ENCODE data around the gene SEZ6. TPM values are rescaled to one million over a fixed set of nuclear protein-coding genes. Genes with fewer than 3 reads are reported as not detected.

Gene SEZ6
- total RNA-seq, 1 donor from 2014 or later: 0.72 TPM

DNA sequence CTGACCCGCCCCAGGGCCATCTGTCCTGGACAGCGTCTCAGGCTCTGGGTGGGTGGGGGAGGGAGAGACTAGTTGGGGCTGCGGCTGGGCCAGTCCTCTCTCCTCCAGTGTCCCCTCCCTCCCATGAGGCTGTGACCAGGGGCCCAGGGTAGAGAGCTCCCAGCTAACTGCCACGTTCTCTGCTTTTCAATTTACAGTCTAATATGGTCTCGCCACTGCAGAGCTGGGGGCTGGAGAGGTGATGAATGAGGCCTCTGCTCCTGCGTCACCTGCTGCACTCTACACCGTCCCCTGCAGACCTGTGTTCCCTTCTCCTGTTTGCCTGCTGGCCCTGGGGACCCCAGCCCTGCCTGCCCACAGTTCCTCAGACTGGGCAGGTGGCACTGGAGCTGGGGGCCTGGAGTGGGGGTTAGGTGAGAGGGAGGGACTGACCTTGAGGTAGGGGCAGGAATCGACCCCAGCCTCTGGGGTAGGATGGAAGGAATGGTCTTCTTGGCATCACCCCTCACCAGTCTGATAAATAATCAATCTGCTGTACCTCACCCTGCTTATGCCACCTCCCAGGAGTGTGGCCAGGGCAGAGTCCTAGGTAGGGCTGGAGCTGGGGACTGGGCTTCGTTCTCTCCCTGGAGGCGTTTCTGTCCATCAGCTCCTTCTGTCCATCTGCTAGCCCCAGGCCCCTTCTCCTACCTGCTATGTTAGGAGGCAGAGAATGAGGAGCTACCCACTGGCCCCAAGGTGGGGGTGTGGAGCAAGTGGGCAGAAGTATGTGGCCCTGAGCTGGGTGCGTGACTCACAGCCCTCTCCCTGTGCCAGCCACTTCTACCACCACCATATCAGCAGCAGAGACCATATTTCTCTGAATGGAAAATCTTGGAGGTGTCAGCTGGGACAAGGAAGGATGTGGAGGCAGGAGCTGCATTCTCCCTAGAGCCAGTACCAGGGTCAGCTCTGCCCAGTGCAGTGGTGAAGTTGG is 12.9 kb downstream of the SEZ6 start:
- no peaks in the 10 kb centered on the region for H3K36me3 Mint-ChIP-seq (ENCODE audit: low read depth)
- no peak for DNase-seq (ENCODE audit: low read depth, low spot score)
- TF ChIP-seq CTCF (conservative IDR thresholded peaks at IDR 0.05): no peak
- H3K9me3 Mint-ChIP-seq: no peaks in the 10 kb centered on the region
- no peaks in the 10 kb centered on the region for H3K4me1 Mint-ChIP-seq
- H3K27ac Mint-ChIP-seq (ENCODE audit: unreplicated experiment): no peak overlapping the region
- H3K4me3 Mint-ChIP-seq: no peak overlapping the region
- peaks cover 11% of the 10 kb centered on the region for H3K27me3 Mint-ChIP-seq (ENCODE audit: low read depth)

GRCh38 chr17:28992185-28992584 is 13.6 kb downstream of the SEZ6 start:
- no peak for TF ChIP-seq CTCF (conservative IDR thresholded peaks at IDR 0.05)
- no peaks in the 10 kb centered on the region for H3K36me3 Mint-ChIP-seq (ENCODE audit: low read depth)
- no peak for DNase-seq (ENCODE audit: low read depth, low spot score)
- peaks cover 9% of the 10 kb centered on the region for H3K27me3 Mint-ChIP-seq (ENCODE audit: low read depth)
- no peak overlapping the region for H3K4me3 Mint-ChIP-seq
- H3K9me3 Mint-ChIP-seq: no peaks in the 10 kb centered on the region
- peak overlapping the region; percentile 19 for H3K27ac Mint-ChIP-seq (ENCODE audit: unreplicated experiment)
- no peaks in the 10 kb centered on the region for H3K4me1 Mint-ChIP-seq

DNA sequence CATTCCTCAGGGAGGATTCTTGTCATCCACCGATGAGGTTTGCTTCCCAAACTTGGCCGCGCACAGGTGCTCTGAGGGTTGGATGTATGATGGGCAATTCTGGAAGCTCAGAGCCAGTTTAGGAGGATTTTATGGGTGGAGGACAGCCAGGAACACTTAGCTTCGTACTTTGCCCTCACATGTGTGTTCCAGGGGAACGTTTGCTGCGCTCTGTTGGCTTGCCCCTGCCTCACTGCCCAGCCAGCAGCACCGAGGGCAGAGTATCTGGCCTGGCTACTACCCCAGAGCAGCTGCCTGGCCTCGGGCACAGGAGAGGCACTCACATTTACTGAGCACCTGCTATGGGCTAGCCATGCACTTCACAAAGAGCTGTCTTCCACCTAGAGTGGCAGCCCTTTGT is 14.1 kb downstream of the SEZ6 start:
- H3K4me1 Mint-ChIP-seq: no peaks in the 10 kb centered on the region
- no peak for TF ChIP-seq CTCF (conservative IDR thresholded peaks at IDR 0.05)
- DNase-seq (ENCODE audit: low read depth, low spot score): no peak
- H3K36me3 Mint-ChIP-seq (ENCODE audit: low read depth): no peaks in the 10 kb centered on the region
- no peak overlapping the region for H3K4me3 Mint-ChIP-seq
- H3K9me3 Mint-ChIP-seq: no peaks in the 10 kb centered on the region
- peaks cover 5% of the 10 kb centered on the region for H3K27me3 Mint-ChIP-seq (ENCODE audit: low read depth)
- H3K27ac Mint-ChIP-seq (ENCODE audit: unreplicated experiment): peak overlapping the region; percentile 19

DNA sequence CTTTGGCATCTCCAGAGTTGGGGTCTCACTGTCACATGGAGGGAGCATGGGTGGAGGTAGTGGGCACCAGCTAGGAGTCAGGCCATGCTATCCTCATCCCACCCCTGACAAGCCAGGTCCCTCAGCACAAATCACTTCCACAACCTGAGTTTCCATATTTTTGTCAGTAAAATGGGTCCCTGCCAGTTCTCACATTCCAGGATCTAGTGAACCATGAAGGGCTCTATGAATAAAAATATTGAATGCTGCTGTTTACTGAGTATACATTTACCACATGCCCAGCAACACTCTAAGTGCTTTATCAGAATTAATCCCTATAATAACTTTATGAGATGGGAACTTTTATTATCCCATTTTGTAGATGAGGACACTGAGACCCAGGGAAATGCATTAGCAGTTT is 16.8 kb downstream of the SEZ6 start:
- Mint-ChIP-seq H3K36me3 (ENCODE audit: low read depth) (no peaks in the 10 kb centered on the region), H3K9me3 (no peaks in the 10 kb centered on the region), H3K4me1 (peaks cover 4% of the 10 kb centered on the region), H3K4me3 (no peak overlapping the region), H3K27ac (ENCODE audit: unreplicated experiment) (no peak overlapping the region), H3K27me3 (ENCODE audit: low read depth) (peaks cover 16% of the 10 kb centered on the region)
- no peak for DNase-seq (ENCODE audit: low read depth, low spot score)
- no peak for TF ChIP-seq CTCF (conservative IDR thresholded peaks at IDR 0.05)

- Mint-ChIP-seq H3K27me3 (ENCODE audit: low read depth) (peaks cover 19% of the 10 kb centered on the region), H3K4me3 (no peak overlapping the region), H3K36me3 (ENCODE audit: low read depth) (no peaks in the 10 kb centered on the region)
Observed at GRCh38 chr17:28988475-28988874, 17.4 kb downstream of the SEZ6 start.

More at GRCh38 chr17:28988475-28988874, 17.4 kb downstream of the SEZ6 start:
- Mint-ChIP-seq H3K27ac (ENCODE audit: unreplicated experiment) (no peak overlapping the region), H3K4me1 (peaks cover 4% of the 10 kb centered on the region), H3K9me3 (no peaks in the 10 kb centered on the region)
- no peak for DNase-seq (ENCODE audit: low read depth, low spot score)
- TF ChIP-seq CTCF (conservative IDR thresholded peaks at IDR 0.05): no peak

All from neural crest cell (in vitro differentiated cells).